GM21423 (cell line): Measurements from ENCODE around the gene MCM9.
"Not testable (repeated sequence)": the region's sequence is repeated elsewhere in the genome, so short reads cannot be mapped to it uniquely, and the experiment has no call there.

Experiments
- ATAC-seq: cut with Tn5 transposase; IDR thresholded peaks from one replicate; pipeline ENCODE4 v1.9.1; 2021; ENCODE audit warnings: mild to moderate bottlenecking, moderate library complexity; ENCODE audit not compliant: unreplicated experiment

The MCM9 gene

GRCh38 chr6:118775381-118775780, 159.6 kb downstream of the MCM9 start:
- no peak for ATAC-seq

DNA sequence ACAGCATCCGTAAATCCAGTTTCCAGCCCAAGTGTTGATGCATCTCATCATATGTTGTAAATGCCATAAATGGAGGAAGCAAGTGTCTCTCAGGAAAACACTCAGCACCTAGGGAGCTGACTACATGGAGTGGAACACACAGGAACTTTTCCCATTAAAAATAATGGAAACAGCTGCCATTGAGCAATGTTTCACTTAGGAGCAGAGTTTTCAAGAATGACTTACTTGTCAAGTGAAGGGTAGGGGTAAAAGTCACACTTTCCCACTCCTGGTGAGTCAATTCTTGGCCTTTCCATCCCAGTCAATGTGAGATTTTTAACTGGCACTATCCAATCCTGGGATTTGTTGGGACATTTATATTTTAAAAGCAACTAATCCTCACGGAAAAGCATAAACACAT, 160.4 kb downstream of the MCM9 start:
- ATAC-seq: no peak

- no peak for ATAC-seq
These were observed 162.1 kb downstream of the MCM9 start for GRCh38 chr6:118772886-118773285.

- ATAC-seq: no peak
These were observed 163.7 kb downstream of the MCM9 start for GRCh38 chr6:118771253-118771652.

GRCh38 chr6:118770835-118771234, 164.1 kb downstream of the MCM9 start:
- no peak for ATAC-seq

DNA sequence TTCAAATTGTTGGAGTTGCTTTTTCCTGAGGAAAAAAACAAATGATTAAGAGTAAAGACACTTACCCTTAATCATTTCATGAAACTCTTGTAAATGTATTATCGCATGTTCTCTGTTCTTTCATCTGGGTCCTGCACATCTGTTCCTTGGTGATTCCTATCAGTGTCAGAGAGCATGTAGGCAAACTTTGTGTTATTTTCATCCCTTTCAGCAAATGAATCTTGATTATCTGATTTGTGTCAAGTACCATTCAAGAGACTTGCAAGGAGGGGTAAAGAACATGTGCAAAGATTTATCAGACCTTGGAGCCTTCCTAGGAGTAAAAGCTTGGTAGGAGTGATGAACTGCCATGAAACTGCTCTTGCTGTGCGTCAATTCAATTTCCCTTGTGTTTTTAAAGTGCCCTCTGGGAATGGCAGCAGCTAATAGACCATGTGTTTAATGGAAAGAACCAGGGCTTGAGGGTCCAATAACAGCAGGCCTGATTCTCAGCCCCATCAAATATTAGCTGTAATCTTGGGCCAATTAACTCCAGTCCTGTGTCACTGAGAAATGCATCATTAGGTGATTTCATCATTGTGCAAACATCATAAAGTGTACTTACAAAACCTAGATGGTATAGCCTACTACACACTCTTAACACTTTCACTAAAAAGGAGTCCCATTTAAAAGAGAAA, 164.7 kb downstream of the MCM9 start:
- no peak for ATAC-seq

- no peak for ATAC-seq
These were observed 166.0 kb downstream of the MCM9 start for GRCh38 chr6:118768904-118769325.

DNA sequence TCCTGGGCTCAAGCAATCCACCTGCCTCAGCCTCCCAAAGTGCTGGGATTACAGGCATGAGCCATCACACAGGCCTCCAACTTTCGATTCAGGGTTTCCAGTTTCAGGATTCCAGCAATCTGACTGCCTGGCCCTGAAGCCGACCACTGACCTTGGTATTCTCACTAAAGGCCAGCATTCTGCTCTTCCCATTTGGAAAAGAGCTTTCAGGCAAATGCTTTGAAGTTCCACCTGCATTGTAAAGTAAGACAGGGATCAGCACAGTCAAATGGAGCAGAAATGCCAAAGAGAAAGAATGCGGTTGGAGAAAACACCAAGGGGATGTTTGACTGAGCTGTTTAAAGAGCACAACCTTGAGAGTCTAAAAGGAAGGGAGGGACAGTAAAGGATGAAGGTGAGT, 166.5 kb downstream of the MCM9 start:
- ATAC-seq: no peak

GRCh38 chr6:118765316-118765715, 169.6 kb downstream of the MCM9 start:
- not testable (repeated sequence) for ATAC-seq

GRCh38 chr6:118764766-118765165, 170.2 kb downstream of the MCM9 start:
- no peak for ATAC-seq
